Ishikawa (cell line): ENCODE measurements around the gene GXYLT1.

ENCODE experiments used
- CEBPB ChIP-seq: IDR thresholded peaks from 2 replicates; pipeline ENCODE4 v1.6.1; 2012
- CREB1 ChIP-seq: IDR thresholded peaks from 2 replicates; pipeline ENCODE4 v1.6.1; 2012; ENCODE audit warnings: low read depth
- EGR1 ChIP-seq: IDR thresholded peaks from 2 replicates; pipeline ENCODE4 v1.6.1; 2012
- EP300 ChIP-seq: IDR thresholded peaks from 2 replicates; pipeline ENCODE4 v1.6.1; 2012; ENCODE audit warnings: borderline replicate concordance
- FOXM1 ChIP-seq: IDR thresholded peaks from 2 replicates; pipeline ENCODE4 v1.6.1; 2012; ENCODE audit warnings: low read depth, borderline replicate concordance
- NFIC ChIP-seq: IDR thresholded peaks from 2 replicates; pipeline ENCODE4 v1.6.1; 2012
- RAD21 ChIP-seq: IDR thresholded peaks from 2 replicates; pipeline ENCODE4 v1.6.1; 2012; ENCODE audit warnings: low read depth
- TAF1 ChIP-seq: IDR thresholded peaks from 2 replicates; pipeline ENCODE4 v1.6.1; 2012; ENCODE audit warnings: low read depth, mild to moderate bottlenecking
- TCF12 ChIP-seq: IDR thresholded peaks from 2 replicates; pipeline ENCODE4 v1.6.1; 2012; ENCODE audit warnings: low read depth
- TEAD4 ChIP-seq: IDR thresholded peaks from 2 replicates; pipeline ENCODE4 v1.6.1; 2012
- YY1 ChIP-seq: IDR thresholded peaks from 2 replicates; pipeline ENCODE4 v1.6.1; 2012; ENCODE audit warnings: low read depth
- ZBTB7A ChIP-seq: IDR thresholded peaks from 2 replicates; pipeline ENCODE4 v1.6.1; 2012; ENCODE audit warnings: low read depth
- TF ChIP-seq, protein P1 (sequence below): IDR thresholded peaks from 2 replicates; pipeline ENCODE4 v1.6.1; 2012; ENCODE audit warnings: low read depth, mild to moderate bottlenecking
- TF ChIP-seq, protein P2 (sequence below): IDR thresholded peaks from 2 replicates; pipeline ENCODE4 v1.6.1; 2012
- TF ChIP-seq, protein P3 (sequence below): IDR thresholded peaks from 2 replicates; pipeline ENCODE4 v1.6.1; 2012

GXYLT1 gene

DNA sequence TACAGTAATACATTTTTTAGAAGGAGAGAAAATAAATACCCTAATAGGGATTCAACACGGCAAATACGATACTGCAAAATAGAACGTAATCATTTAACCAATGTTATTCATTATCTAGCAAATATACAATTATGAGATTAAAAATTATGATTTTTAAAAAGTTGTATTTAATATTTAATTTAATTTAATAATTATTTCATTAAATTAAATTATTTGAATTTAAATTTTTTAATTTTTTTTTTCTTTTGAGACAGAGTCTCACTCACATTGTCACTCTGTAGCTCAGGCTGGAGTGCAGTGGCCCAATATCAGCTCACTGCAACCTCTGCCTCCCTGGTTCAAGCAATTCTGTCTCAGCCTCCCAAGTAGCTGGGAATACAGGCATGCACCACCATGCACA is 42.0 kb downstream of the GXYLT1 start:
- TF ChIP-seq, protein P1, sequence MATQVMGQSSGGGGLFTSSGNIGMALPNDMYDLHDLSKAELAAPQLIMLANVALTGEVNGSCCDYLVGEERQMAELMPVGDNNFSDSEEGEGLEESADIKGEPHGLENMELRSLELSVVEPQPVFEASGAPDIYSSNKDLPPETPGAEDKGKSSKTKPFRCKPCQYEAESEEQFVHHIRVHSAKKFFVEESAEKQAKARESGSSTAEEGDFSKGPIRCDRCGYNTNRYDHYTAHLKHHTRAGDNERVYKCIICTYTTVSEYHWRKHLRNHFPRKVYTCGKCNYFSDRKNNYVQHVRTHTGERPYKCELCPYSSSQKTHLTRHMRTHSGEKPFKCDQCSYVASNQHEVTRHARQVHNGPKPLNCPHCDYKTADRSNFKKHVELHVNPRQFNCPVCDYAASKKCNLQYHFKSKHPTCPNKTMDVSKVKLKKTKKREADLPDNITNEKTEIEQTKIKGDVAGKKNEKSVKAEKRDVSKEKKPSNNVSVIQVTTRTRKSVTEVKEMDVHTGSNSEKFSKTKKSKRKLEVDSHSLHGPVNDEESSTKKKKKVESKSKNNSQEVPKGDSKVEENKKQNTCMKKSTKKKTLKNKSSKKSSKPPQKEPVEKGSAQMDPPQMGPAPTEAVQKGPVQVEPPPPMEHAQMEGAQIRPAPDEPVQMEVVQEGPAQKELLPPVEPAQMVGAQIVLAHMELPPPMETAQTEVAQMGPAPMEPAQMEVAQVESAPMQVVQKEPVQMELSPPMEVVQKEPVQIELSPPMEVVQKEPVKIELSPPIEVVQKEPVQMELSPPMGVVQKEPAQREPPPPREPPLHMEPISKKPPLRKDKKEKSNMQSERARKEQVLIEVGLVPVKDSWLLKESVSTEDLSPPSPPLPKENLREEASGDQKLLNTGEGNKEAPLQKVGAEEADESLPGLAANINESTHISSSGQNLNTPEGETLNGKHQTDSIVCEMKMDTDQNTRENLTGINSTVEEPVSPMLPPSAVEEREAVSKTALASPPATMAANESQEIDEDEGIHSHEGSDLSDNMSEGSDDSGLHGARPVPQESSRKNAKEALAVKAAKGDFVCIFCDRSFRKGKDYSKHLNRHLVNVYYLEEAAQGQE = no peak
- TF ChIP-seq YY1 (no peak), FOXM1 (no peak), EP300 (no peak), ZBTB7A (no peak), NFIC (no peak), CREB1 (no peak), TCF12 (no peak), CEBPB (no peak), EGR1 (no peak), TEAD4 (no peak), RAD21 (no peak), TAF1 (no peak)
- TF ChIP-seq, protein P2, sequence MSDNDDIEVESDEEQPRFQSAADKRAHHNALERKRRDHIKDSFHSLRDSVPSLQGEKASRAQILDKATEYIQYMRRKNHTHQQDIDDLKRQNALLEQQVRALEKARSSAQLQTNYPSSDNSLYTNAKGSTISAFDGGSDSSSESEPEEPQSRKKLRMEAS = no peak
- TF ChIP-seq, protein P3, sequence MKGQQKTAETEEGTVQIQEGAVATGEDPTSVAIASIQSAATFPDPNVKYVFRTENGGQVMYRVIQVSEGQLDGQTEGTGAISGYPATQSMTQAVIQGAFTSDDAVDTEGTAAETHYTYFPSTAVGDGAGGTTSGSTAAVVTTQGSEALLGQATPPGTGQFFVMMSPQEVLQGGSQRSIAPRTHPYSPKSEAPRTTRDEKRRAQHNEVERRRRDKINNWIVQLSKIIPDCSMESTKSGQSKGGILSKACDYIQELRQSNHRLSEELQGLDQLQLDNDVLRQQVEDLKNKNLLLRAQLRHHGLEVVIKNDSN = no peak

DNA sequence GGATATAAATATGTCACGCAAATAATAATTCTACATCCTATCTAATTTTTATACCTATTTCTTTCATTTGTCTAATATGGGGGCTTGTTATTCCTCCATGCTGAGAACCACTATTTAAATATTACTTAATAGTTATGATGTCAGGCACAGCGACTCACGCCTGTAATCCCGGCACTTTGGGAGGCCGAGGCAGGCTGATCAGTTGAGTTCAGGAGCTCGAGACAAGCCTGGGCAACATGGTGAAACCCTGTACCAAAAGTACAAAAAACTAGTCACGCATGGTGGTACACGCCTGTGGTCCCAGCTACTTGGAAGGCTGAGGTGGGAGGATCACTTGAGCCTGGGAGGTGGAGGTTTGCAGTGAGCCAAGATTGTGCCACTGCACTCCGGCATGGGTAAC is 45.2 kb downstream of the GXYLT1 start:
- TF ChIP-seq NFIC (no peak), TAF1 (no peak), CREB1 (no peak), YY1 (no peak), EGR1 (no peak), TEAD4 (no peak), RAD21 (no peak), FOXM1 (no peak), TCF12 (no peak), ZBTB7A (no peak), EP300 (no peak), CEBPB (no peak)
- TF ChIP-seq, protein P2 = no peak
- TF ChIP-seq, protein P3 = no peak
- TF ChIP-seq, protein P1 = no peak

DNA sequence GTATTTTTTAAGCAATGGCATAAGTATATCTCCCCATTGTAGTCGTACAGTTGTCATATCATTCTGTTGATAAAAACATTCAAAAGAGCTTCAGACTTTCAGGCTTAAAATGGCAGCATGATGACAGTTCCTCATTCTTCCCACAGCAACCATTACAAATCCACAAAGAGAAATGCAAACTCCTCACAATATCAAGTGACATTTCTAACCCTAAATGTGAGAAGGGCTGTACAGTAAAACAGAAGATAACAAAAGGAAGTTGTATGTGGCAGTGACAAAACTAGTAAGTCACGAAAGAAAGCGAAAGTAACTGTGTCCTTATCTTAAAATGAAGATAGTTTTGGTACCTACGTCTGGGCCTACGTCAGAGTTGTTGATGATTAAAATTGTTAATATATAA is 46.7 kb downstream of the GXYLT1 start:
- no peak for TF ChIP-seq EP300
- no peak for TF ChIP-seq TEAD4
- TF ChIP-seq EGR1 = no peak
- TF ChIP-seq YY1 = no peak
- no peak for TF ChIP-seq CREB1
- no peak for TF ChIP-seq CEBPB
- TF ChIP-seq, protein P3 = no peak
- TF ChIP-seq TAF1 = no peak
- no peak for TF ChIP-seq RAD21

DNA sequence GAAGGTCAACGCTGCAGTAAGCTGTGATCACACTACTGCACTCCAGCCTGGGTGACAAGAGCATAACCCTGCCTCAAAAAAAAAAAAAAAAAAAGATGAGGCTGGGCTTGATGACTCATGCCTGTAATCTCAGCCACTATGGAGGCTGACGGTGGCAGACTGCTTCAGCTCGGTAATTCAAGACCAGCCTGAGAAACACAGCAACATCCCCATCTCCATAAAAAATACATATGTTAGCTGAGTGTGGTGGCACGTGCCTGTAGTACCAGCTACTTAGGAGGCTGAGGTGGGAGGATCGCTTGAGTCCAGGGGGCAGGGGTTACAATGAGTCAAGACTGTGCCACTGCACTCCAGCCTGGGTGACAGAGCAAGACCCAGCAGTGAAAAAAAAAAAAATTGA is 50.4 kb downstream of the GXYLT1 start:
- no peak for TF ChIP-seq NFIC
- TF ChIP-seq TCF12 = no peak
- TF ChIP-seq YY1 = no peak
- TF ChIP-seq, protein P1 = no peak
- TF ChIP-seq CREB1 = no peak
- TF ChIP-seq, protein P3 = no peak
- TF ChIP-seq TAF1 = no peak
